HEK293 (cell line): Measurements from ENCODE around the gene CHMP4A.

Source experiments
- KLF10 ChIP-seq: fragments of 450-650 bp; IDR thresholded peaks from 2 replicates; pipeline ENCODE4 v1.5.1; 2018; ENCODE audit warnings: missing biosample characterization, mild to moderate bottlenecking, missing genetic modification characterization
- KLF9 ChIP-seq: fragments of 450-650 bp; formaldehyde crosslinking; IDR thresholded peaks from 2 replicates; pipeline ENCODE4 v1.5.1; 2016; ENCODE audit warnings: missing biosample characterization, missing genetic modification characterization, low read depth
- OVOL3 ChIP-seq: fragments of 450-650 bp; formaldehyde crosslinking; IDR thresholded peaks from 2 replicates; pipeline ENCODE4 v1.5.1; 2016; ENCODE audit warnings: missing biosample characterization, missing genetic modification characterization
- TCF7L2 ChIP-seq: IDR thresholded peaks from 2 replicates; pipeline ENCODE4 v1.6.1; 2011; ENCODE audit warnings: low read depth, mild to moderate bottlenecking, inconsistent platforms, low read length, moderate library complexity, borderline replicate concordance
- TRIM28 ChIP-seq: IDR thresholded peaks from 2 replicates; pipeline ENCODE4 v1.6.1; 2011; ENCODE audit warnings: low read length, control low read depth, borderline replicate concordance
- ZEB2 ChIP-seq: fragments of 450-650 bp; formaldehyde crosslinking; IDR thresholded peaks from 2 replicates; pipeline ENCODE4 v1.5.1; 2016; ENCODE audit warnings: missing biosample characterization, missing genetic modification characterization
- ZNF157 ChIP-seq: fragments of 450-650 bp; formaldehyde crosslinking; IDR thresholded peaks from 2 replicates; pipeline ENCODE4 v1.5.1; 2016; ENCODE audit warnings: missing biosample characterization, missing genetic modification characterization
- ZNF169 ChIP-seq: fragments of 450-650 bp; formaldehyde crosslinking; IDR thresholded peaks from 2 replicates; pipeline ENCODE4 v1.5.1; 2016; ENCODE audit warnings: missing biosample characterization, missing genetic modification characterization
- ZNF174 ChIP-seq: fragments of 450-650 bp; formaldehyde crosslinking; IDR thresholded peaks from 2 replicates; pipeline ENCODE4 v1.5.0; 2017; ENCODE audit warnings: missing biosample characterization, mild to moderate bottlenecking, missing genetic modification characterization
- ZNF354C ChIP-seq: fragments of 450-650 bp; formaldehyde crosslinking; IDR thresholded peaks from 2 replicates; pipeline ENCODE4 v1.5.1; 2016; ENCODE audit warnings: missing biosample characterization, missing genetic modification characterization, low read depth, borderline replicate concordance
- ZNF366 ChIP-seq: fragments of 450-650 bp; formaldehyde crosslinking; conservative IDR thresholded peaks from 2 replicates; pipeline ENCODE4 v1.5.1; 2016; ENCODE audit warnings: missing biosample characterization, missing genetic modification characterization
- ZNF426 ChIP-seq: fragments of 450-650 bp; formaldehyde crosslinking; IDR thresholded peaks from 2 replicates; pipeline ENCODE4 v1.5.1; 2017; ENCODE audit warnings: missing biosample characterization, missing genetic modification characterization, mild to moderate bottlenecking, inconsistent platforms, moderate library complexity
- ZNF48 ChIP-seq: fragments of 450-650 bp; formaldehyde crosslinking; IDR thresholded peaks from 2 replicates; pipeline ENCODE4 v1.5.1; 2016; ENCODE audit warnings: missing biosample characterization, missing genetic modification characterization
- ZNF501 ChIP-seq: fragments of 450-650 bp; formaldehyde crosslinking; IDR thresholded peaks from 2 replicates; pipeline ENCODE4 v1.5.1; 2016; ENCODE audit warnings: missing biosample characterization, missing genetic modification characterization
- ZNF514 ChIP-seq: fragments of 450-650 bp; formaldehyde crosslinking; IDR thresholded peaks from 2 replicates; pipeline ENCODE4 v1.5.1; 2016; ENCODE audit warnings: missing biosample characterization, missing genetic modification characterization
- ZNF555 ChIP-seq: fragments of 450-650 bp; formaldehyde crosslinking; conservative IDR thresholded peaks from 2 replicates; pipeline ENCODE4 v1.5.1; 2017; ENCODE audit warnings: missing biosample characterization, mild to moderate bottlenecking, missing genetic modification characterization, inconsistent platforms
- ZNF571 ChIP-seq: fragments of 450-650 bp; formaldehyde crosslinking; IDR thresholded peaks from 2 replicates; pipeline ENCODE4 v1.5.0; 2017; ENCODE audit warnings: missing biosample characterization, missing genetic modification characterization
- ZNF670 ChIP-seq: fragments of 450-650 bp; formaldehyde crosslinking; IDR thresholded peaks from 2 replicates; pipeline ENCODE4 v1.5.1; 2016; ENCODE audit warnings: missing biosample characterization, missing genetic modification characterization, low read depth
- ZNF677 ChIP-seq: fragments of 450-650 bp; IDR thresholded peaks from 2 replicates; pipeline ENCODE4 v1.5.0; 2018; ENCODE audit warnings: missing biosample characterization, mild to moderate bottlenecking, missing genetic modification characterization, moderate library complexity
- ZNF768 ChIP-seq: fragments of 450-650 bp; formaldehyde crosslinking; IDR thresholded peaks from 2 replicates; pipeline ENCODE4 v1.5.1; 2018; ENCODE audit warnings: missing biosample characterization, mild to moderate bottlenecking, missing genetic modification characterization
- TF ChIP-seq, protein P1 (sequence below): fragments of 450-650 bp; formaldehyde crosslinking; IDR thresholded peaks from 2 replicates; pipeline ENCODE4 v1.5.1; 2016; ENCODE audit warnings: missing biosample characterization, missing genetic modification characterization
- TF ChIP-seq, protein P2 (sequence below): fragments of 450-650 bp; formaldehyde crosslinking; IDR thresholded peaks from 2 replicates; pipeline ENCODE4 v1.5.1; 2016; ENCODE audit warnings: missing biosample characterization, missing genetic modification characterization, borderline replicate concordance
- TF ChIP-seq, protein P3 (sequence below): fragments of 450-650 bp; formaldehyde crosslinking; IDR thresholded peaks from 2 replicates; pipeline ENCODE4 v1.5.1; 2016; ENCODE audit warnings: missing biosample characterization, missing genetic modification characterization
- TF ChIP-seq, protein P4 (sequence below): fragments of 450-650 bp; formaldehyde crosslinking; IDR thresholded peaks from 2 replicates; pipeline ENCODE4 v1.5.0; 2017; ENCODE audit warnings: missing biosample characterization, missing genetic modification characterization, borderline replicate concordance
- TF ChIP-seq, protein P5 (sequence below): fragments of 450-650 bp; formaldehyde crosslinking; IDR thresholded peaks from 2 replicates; pipeline ENCODE4 v1.5.1; 2017; ENCODE audit warnings: missing biosample characterization, missing genetic modification characterization
- TF ChIP-seq, protein P6 (sequence below): fragments of 450-650 bp; IDR thresholded peaks from 2 replicates; pipeline ENCODE4 v1.5.1; 2018; ENCODE audit warnings: missing biosample characterization, mild to moderate bottlenecking, missing genetic modification characterization
- TF ChIP-seq, protein P7 (sequence below): fragments of 450-650 bp; formaldehyde crosslinking; IDR thresholded peaks from 2 replicates; pipeline ENCODE4 v1.5.1; 2016; ENCODE audit warnings: missing biosample characterization, missing genetic modification characterization, low read depth

CHMP4A gene

DNA sequence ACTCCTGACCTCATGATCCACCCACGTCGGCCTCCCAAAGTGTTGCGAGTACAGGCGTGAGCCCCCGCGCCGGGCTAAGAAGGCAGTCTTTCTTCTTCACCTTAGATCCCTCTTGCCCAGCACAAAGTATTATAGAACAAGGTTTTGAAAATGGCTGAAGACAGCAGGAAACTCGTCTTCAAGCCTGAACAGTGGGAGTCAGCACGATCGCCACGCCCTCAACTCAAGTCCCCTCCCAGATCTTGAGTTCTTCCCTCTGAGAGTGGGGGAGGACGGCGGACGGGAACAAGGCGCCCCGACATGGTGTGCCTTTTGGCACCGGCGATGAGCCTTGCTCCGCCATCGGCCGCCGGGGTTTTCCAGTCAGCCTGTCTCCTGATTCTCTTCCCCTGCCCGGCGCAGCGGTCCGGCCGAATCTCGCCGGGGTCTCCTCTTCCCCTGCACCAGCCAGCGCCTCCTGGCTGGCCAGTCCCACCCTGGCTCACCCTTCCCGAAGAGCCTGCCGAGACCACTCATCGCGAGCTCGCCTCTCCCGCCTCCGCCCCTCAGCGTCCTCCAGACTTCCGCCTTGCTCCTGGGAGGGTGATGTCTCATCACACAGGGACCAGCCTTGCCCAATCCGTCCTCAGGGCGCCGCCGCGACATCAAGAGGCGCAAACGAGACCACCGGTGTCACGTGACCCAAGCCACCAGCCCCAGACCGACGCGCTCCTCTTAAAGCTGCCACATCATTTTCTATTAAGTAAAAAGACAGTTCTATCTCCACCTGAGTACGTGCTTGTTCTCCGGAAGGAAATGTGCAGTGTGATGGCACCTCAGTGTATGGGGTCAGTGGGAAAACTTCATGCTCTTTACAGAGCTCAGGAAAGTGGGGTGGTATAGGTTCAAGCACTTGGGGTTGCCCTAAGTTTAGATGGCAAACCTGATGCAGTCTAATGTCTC is at the start of gene CHMP4A (continued):
- TF ChIP-seq, protein P1, sequence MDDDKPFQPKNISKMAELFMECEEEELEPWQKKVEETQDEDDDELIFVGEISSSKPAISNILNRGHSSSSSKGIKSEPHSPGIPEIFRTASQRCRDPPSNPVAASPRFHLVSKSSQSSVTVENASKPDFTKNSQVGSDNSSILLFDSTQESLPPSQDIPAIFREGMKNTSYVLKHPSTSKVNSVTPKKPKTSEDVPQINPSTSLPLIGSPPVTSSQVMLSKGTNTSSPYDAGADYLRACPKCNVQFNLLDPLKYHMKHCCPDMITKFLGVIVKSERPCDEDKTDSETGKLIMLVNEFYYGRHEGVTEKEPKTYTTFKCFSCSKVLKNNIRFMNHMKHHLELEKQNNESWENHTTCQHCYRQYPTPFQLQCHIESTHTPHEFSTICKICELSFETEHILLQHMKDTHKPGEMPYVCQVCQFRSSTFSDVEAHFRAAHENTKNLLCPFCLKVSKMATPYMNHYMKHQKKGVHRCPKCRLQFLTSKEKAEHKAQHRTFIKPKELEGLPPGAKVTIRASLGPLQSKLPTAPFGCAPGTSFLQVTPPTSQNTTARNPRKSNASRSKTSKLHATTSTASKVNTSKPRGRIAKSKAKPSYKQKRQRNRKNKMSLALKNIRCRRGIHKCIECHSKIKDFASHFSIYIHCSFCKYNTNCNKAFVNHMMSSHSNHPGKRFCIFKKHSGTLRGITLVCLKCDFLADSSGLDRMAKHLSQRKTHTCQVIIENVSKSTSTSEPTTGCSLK (tag by site-specific recombination): no peak
- TF ChIP-seq, protein P2, sequence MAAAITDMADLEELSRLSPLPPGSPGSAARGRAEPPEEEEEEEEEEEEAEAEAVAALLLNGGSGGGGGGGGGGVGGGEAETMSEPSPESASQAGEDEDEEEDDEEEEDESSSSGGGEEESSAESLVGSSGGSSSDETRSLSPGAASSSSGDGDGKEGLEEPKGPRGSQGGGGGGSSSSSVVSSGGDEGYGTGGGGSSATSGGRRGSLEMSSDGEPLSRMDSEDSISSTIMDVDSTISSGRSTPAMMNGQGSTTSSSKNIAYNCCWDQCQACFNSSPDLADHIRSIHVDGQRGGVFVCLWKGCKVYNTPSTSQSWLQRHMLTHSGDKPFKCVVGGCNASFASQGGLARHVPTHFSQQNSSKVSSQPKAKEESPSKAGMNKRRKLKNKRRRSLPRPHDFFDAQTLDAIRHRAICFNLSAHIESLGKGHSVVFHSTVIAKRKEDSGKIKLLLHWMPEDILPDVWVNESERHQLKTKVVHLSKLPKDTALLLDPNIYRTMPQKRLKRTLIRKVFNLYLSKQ: no peak
- TF ChIP-seq ZNF169 (no peak), ZNF670 (tag by site-specific recombination) (no peak), ZNF426 (tag by site-specific recombination) (no peak), ZNF354C (no peak), TRIM28 (0 out of 2 replicates have a peak, but pooled peaks have one; percentile 49), ZNF48 (tag by site-specific recombination) (no peak), ZNF768 (tag by site-specific recombination) (no peak), ZNF555 (tag by site-specific recombination) (no peak), ZNF571 (no peak), ZNF366 (tag by site-specific recombination) (peak; percentile 62), ZNF157 (no peak), ZEB2 (peak; percentile 76; the same call in 1 of the 2 replicates), ZNF514 (tag by site-specific recombination) (no peak), ZNF501 (peak; percentile 91), ZNF677 (tag by site-specific recombination) (no peak), KLF10 (tag by site-specific recombination) (peak; percentile 54; the same call in 1 of the 2 replicates), ZNF174 (tag by site-specific recombination) (no peak), TCF7L2 (no peak), KLF9 (peak; percentile 66; the same call in 1 of the 2 replicates), OVOL3 (tag by site-specific recombination) (peak; percentile 78; the same call in 1 of the 2 replicates)
- TF ChIP-seq, protein P3, sequence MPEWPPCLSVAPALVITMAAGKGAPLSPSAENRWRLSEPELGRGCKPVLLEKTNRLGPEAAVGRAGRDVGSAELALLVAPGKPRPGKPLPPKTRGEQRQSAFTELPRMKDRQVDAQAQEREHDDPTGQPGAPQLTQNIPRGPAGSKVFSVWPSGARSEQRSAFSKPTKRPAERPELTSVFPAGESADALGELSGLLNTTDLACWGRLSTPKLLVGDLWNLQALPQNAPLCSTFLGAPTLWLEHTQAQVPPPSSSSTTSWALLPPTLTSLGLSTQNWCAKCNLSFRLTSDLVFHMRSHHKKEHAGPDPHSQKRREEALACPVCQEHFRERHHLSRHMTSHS: no peak
- TF ChIP-seq, protein P4, sequence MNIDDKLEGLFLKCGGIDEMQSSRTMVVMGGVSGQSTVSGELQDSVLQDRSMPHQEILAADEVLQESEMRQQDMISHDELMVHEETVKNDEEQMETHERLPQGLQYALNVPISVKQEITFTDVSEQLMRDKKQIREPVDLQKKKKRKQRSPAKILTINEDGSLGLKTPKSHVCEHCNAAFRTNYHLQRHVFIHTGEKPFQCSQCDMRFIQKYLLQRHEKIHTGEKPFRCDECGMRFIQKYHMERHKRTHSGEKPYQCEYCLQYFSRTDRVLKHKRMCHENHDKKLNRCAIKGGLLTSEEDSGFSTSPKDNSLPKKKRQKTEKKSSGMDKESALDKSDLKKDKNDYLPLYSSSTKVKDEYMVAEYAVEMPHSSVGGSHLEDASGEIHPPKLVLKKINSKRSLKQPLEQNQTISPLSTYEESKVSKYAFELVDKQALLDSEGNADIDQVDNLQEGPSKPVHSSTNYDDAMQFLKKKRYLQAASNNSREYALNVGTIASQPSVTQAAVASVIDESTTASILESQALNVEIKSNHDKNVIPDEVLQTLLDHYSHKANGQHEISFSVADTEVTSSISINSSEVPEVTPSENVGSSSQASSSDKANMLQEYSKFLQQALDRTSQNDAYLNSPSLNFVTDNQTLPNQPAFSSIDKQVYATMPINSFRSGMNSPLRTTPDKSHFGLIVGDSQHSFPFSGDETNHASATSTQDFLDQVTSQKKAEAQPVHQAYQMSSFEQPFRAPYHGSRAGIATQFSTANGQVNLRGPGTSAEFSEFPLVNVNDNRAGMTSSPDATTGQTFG (tag by site-specific recombination): no peak
- TF ChIP-seq, protein P5, sequence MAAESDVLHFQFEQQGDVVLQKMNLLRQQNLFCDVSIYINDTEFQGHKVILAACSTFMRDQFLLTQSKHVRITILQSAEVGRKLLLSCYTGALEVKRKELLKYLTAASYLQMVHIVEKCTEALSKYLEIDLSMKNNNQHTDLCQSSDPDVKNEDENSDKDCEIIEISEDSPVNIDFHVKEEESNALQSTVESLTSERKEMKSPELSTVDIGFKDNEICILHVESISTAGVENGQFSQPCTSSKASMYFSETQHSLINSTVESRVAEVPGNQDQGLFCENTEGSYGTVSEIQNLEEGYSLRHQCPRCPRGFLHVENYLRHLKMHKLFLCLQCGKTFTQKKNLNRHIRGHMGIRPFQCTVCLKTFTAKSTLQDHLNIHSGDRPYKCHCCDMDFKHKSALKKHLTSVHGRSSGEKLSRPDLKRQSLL: no peak
- TF ChIP-seq, protein P6, sequence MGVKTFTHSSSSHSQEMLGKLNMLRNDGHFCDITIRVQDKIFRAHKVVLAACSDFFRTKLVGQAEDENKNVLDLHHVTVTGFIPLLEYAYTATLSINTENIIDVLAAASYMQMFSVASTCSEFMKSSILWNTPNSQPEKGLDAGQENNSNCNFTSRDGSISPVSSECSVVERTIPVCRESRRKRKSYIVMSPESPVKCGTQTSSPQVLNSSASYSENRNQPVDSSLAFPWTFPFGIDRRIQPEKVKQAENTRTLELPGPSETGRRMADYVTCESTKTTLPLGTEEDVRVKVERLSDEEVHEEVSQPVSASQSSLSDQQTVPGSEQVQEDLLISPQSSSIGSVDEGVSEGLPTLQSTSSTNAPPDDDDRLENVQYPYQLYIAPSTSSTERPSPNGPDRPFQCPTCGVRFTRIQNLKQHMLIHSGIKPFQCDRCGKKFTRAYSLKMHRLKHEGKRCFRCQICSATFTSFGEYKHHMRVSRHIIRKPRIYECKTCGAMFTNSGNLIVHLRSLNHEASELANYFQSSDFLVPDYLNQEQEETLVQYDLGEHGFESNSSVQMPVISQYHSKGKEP (tag by site-specific recombination): no peak
- TF ChIP-seq, protein P7, sequence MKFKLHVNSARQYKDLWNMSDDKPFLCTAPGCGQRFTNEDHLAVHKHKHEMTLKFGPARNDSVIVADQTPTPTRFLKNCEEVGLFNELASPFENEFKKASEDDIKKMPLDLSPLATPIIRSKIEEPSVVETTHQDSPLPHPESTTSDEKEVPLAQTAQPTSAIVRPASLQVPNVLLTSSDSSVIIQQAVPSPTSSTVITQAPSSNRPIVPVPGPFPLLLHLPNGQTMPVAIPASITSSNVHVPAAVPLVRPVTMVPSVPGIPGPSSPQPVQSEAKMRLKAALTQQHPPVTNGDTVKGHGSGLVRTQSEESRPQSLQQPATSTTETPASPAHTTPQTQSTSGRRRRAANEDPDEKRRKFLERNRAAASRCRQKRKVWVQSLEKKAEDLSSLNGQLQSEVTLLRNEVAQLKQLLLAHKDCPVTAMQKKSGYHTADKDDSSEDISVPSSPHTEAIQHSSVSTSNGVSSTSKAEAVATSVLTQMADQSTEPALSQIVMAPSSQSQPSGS (tag by site-specific recombination): no peak; the same call in 1 of the 2 replicates
